Endothelial cell of umbilical vein (primary cell): ENCODE data around the gene DTD1.

Source experiments
- JUN ChIP-seq: IDR thresholded peaks from 2 replicates; pipeline ENCODE4 v1.6.1; 2011; ENCODE audit warnings: borderline replicate concordance, low read depth; ENCODE audit not compliant: insufficient read length, insufficient read depth
- POLR2A ChIP-seq: IDR thresholded peaks from 2 replicates; pipeline ENCODE4 v1.6.1; 2012; ENCODE audit warnings: low read depth, mild to moderate bottlenecking, control low read depth, low read length
- POLR2AphosphoS5 ChIP-seq: IDR thresholded peaks from 2 replicates; pipeline ENCODE4 v1.6.1; 2012; ENCODE audit warnings: low read depth, mild to moderate bottlenecking, control low read depth, low read length, moderate library complexity; ENCODE audit not compliant: insufficient read depth
- TF ChIP-seq, protein P1 (sequence below), 2 donors: IDR thresholded peaks; 1 replicate in 1 of 2; 2 replicates in 1 of 2; pipeline ENCODE4 v1.5.1; 2011; ENCODE audit warnings: low read length in 2 of 2, mild to moderate bottlenecking in 2 of 2, moderate library complexity in 2 of 2, control low read depth in 1 of 2, inconsistent platforms in 1 of 2, low read depth in 1 of 2; ENCODE audit not compliant: insufficient read depth in 1 of 2; ENCODE audit errors: extremely low read depth in 1 of 2

DNA sequence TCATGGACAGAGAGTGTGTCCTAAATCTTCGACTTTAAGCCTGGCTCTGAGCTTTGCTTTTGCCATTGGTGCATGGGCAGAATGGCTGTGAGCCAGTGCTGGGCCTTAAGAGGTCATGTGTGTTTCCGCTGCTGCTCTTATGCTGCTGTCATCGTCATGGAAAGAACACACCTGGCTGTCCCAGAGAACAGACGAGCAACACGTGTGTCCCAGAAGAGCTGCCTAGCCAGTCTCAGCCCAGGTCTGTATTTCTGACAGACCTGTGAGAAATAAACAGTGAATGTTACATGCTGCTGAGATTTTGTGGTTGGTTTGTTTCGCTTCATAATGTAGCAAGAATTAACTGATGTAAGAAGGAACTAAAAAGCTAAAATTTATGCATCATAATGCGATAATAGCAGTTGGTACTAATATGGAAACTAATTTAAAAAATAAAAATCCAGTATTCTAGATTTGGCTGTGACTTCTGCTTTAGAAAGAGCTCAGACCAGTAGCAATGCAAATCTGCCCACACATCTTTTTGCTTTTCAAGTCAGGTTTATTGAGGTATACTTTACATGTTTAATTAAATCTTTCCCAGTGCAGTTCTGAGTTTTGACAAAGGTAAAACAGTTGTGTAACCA lies 214.3 kb downstream of the DTD1 start:
- TF ChIP-seq POLR2A: no peak
- TF ChIP-seq, protein P1, sequence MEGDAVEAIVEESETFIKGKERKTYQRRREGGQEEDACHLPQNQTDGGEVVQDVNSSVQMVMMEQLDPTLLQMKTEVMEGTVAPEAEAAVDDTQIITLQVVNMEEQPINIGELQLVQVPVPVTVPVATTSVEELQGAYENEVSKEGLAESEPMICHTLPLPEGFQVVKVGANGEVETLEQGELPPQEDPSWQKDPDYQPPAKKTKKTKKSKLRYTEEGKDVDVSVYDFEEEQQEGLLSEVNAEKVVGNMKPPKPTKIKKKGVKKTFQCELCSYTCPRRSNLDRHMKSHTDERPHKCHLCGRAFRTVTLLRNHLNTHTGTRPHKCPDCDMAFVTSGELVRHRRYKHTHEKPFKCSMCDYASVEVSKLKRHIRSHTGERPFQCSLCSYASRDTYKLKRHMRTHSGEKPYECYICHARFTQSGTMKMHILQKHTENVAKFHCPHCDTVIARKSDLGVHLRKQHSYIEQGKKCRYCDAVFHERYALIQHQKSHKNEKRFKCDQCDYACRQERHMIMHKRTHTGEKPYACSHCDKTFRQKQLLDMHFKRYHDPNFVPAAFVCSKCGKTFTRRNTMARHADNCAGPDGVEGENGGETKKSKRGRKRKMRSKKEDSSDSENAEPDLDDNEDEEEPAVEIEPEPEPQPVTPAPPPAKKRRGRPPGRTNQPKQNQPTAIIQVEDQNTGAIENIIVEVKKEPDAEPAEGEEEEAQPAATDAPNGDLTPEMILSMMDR (IDR thresholded peaks at IDR 0.05; ENCODE audit: extremely low read depth in 1 of 2, insufficient read depth in 1 of 2, low read depth in 1 of 2, low read length in 2 of 2): no peak
- no peak for TF ChIP-seq POLR2AphosphoS5
- no peak for TF ChIP-seq JUN
